ENCODE data around the gene LRP2BP. TPM values are rescaled to one million over a fixed set of nuclear protein-coding genes. Genes with fewer than 3 reads are reported as not detected.

LRP2BP gene
- 0.15 and 1.1 TPM in 2 replicates for total RNA-seq

GRCh38 chr4:185395238-185395955, at the start of gene LRP2BP:
Gene LRP2BP (minus strand): TSS chr4:185395924. CDS start chr4:185378186, 17,738 bp downstream.

GRCh38 chr4:185425647-185426352, 30.1 kb upstream of the LRP2BP start, which contains the start of gene UFSP2:
Gene UFSP2 (minus strand): TSS chr4:185425964. CDS start chr4:185425868, 96 bp downstream.

GRCh38 chr4:185396724-185397385, 1.1 kb upstream of the LRP2BP start, which contains the start of gene ANKRD37:
Gene ANKRD37 (plus strand): TSS chr4:185396841. CDS start chr4:185396924, 83 bp downstream.

Other genes starting within 250 kb of the LRP2BP start
- gene CFAP97, start 191.9 kb downstream of the LRP2BP start, total RNA-seq = 25.9 and 29.3 TPM in 2 replicates
- 11.8 and 13.0 TPM in 2 replicates for gene SNX25, start 186.3 kb downstream of the LRP2BP start, total RNA-seq
- 4.0 and 10.1 TPM in 2 replicates for gene ANKRD37, start 917 bp upstream of the LRP2BP start, total RNA-seq
- 27.5 and 28.9 TPM in 2 replicates for gene UFSP2, start 30.0 kb upstream of the LRP2BP start, total RNA-seq
- gene CCDC110, start 75.8 kb upstream of the LRP2BP start, total RNA-seq = 0.13 and 1.2 TPM in 2 replicates
- 24.4 and 35.4 TPM in 2 replicates for gene PDLIM3, start 139.6 kb upstream of the LRP2BP start, total RNA-seq